Fibroblast of mammary gland (primary cell): Measurements from ENCODE around the gene INHBE.

Experiments
- DNase-seq: peaks from one replicate; pipeline ENCODE4 v3.0.0-alpha.2; 2010; ENCODE audit warnings: low read depth
- H3K4me3 ChIP-seq: 2 replicates; pipeline ENCODE4 v1.5.1; 2011; ENCODE audit warnings: low read depth, mild to moderate bottlenecking, low read length, moderate library complexity; ENCODE audit not compliant: control insufficient read depth
- CTCF ChIP-seq: conservative IDR thresholded peaks from 2 replicates; pipeline ENCODE4 v1.5.1; 2011; ENCODE audit warnings: low read depth, low read length, inconsistent platforms; ENCODE audit not compliant: control insufficient read depth, insufficient read depth

The INHBE gene

GRCh38 chr12:57479376-57480115 lies 24.4 kb downstream of the INHBE start, which contains the start of gene ARHGAP9:
Gene ARHGAP9, minus strand, starts transcription at chr12:57479866. Its CDS starts 460 bp downstream, at chr12:57479406.
- no peak for DNase-seq

DNA sequence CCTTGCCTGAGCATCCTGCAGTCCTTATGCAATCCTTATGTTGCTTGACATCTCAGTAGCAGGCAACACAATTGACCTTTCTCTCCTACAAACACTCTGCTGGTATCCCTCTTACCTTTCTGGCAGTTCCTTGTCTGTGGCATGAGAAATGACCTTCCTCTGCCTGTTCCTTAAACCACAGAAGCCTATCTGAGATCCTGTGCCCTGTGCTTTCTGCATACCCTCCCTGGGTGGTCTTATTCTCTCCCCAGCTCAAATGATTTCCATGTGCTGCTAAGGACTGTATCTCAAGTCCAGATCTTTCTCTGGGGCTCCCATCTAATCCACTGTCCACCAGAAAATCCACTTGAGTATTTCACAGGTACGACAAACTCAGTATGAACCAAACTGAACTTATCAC lies 26.6 kb downstream of the INHBE start:
- DNase-seq: no peak
- TF ChIP-seq CTCF: no peak
- H3K4me3 ChIP-seq: no peak overlapping the region

More at GRCh38 chr12:57479376-57480115, 24.4 kb downstream of the INHBE start, which contains the start of gene ARHGAP9:
- TF ChIP-seq CTCF: no peak
- no peak within 1 kb of the TSS for H3K4me3 ChIP-seq

GRCh38 chr12:57483466-57483865 lies 28.4 kb downstream of the INHBE start:
- no peak for TF ChIP-seq CTCF
- DNase-seq: no peak
- no peak overlapping the region for H3K4me3 ChIP-seq

- no peak for TF ChIP-seq CTCF
- no peak overlapping the region for H3K4me3 ChIP-seq
- DNase-seq: no peak
Measured at GRCh38 chr12:57485695-57486094, 30.6 kb downstream of the INHBE start.

GRCh38 chr12:57487055-57487596 lies 32.0 kb downstream of the INHBE start:
- no peak for TF ChIP-seq CTCF
- peak overlapping the region; percentile 99 for H3K4me3 ChIP-seq
- no peak for DNase-seq

DNA sequence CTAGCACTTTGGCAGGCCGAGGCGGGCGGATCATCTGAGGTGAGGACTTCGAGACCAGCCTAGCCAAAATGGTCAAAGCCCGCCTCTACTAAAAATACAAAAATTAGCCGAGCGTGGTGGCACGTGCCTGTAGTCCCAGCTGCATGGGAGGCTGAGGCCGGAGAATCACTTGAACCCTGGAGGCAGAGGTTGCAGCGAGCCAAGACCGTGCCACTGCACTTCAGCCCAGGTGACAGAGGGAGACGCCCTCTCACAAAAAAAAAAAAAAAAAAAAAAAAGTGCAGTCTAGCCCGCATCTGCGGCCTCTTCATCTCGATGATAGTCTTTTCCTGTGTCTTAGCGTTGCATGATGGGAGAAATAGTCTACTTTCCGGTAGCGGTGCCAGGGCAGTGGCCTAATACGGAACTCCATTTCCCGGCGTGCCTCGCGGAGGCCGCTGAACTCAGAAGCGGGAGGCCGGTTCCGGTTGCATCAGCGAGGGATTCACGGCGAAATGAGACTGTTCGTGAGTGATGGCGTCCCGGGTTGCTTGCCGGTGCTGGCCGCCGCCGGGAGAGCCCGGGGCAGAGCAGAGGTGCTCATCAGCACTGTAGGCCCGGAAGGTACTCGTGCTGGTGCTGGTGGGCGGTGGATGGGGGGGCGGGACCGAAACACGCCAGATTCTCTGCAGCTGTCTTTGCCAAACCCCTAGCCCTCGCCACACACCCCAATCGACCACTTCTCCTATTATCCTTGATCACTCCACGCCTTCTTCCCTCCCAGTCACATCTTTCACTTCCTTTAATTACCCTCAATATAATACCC lies 32.7 kb downstream of the INHBE start, which contains the start of gene MARS1:
Gene MARS1 (plus strand): TSS at position 472 of the 805 bp plus-strand sequence. CDS start 23 bp downstream, at position 495.
- no peak for TF ChIP-seq CTCF
- H3K4me3 ChIP-seq: peak within 1 kb of the TSS; percentile 99
- DNase-seq: peak; percentile 95
